Neuronal stem cell (in vitro differentiated cells): Measurements from ENCODE around the gene MAPKAP1.

Experiments
- DNase-seq: peaks from one replicate; pipeline ENCODE4 v3.0.0-alpha.2; 2013; ENCODE audit warnings: low spot score
- H2AFZ ChIP-seq: one replicate; pipeline ENCODE4 v1.6.1; 2013; ENCODE audit warnings: mild to moderate bottlenecking, low read length, inconsistent platforms
- H2AK5ac ChIP-seq: 2 replicates; pipeline ENCODE4 v1.6.1; 2013; ENCODE audit warnings: low read depth, mild to moderate bottlenecking, inconsistent platforms, low read length, moderate library complexity, mixed read lengths
- H2BK120ac ChIP-seq: 2 replicates; pipeline ENCODE4 v1.6.1; 2013; ENCODE audit warnings: low read depth, mild to moderate bottlenecking, inconsistent platforms, low read length, moderate library complexity, mixed read lengths
- H2BK12ac ChIP-seq: one replicate; pipeline ENCODE4 v1.6.1; 2013; ENCODE audit warnings: low read length, inconsistent platforms
- H2BK15ac ChIP-seq: 2 replicates; pipeline ENCODE4 v1.6.1; 2013; ENCODE audit warnings: mild to moderate bottlenecking, low read length, inconsistent platforms, mixed read lengths
- H2BK5ac ChIP-seq: one replicate; pipeline ENCODE4 v1.6.1; 2013; ENCODE audit warnings: inconsistent platforms, mild to moderate bottlenecking, low read length, moderate library complexity
- H3K14ac ChIP-seq: one replicate; pipeline ENCODE4 v1.6.1; 2013; ENCODE audit warnings: low read length, inconsistent platforms
- H3K18ac ChIP-seq: 2 replicates; pipeline ENCODE4 v1.6.1; 2013; ENCODE audit warnings: low read length, inconsistent platforms
- H3K23ac ChIP-seq: 2 replicates; pipeline ENCODE4 v1.6.1; 2013; ENCODE audit warnings: low read depth, mild to moderate bottlenecking, mixed read lengths, low read length, inconsistent platforms; ENCODE audit not compliant: poor library complexity
- H3K27ac ChIP-seq: replicated peaks from 3 replicates; pipeline ENCODE4 v1.5.1; 2013; ENCODE audit warnings: low read length, inconsistent platforms
- H3K27me3 ChIP-seq, 3 experiments: 2 replicates each; pipeline ENCODE4 v1.6.1; 2013; ENCODE audit warnings: low read length in 3 of 3, mild to moderate bottlenecking in 2 of 3, inconsistent platforms in 1 of 3, low read depth in 1 of 3, mixed read lengths in 1 of 3, moderate library complexity in 1 of 3; ENCODE audit not compliant: control insufficient read depth in 3 of 3, insufficient read depth in 3 of 3
- H3K36me3 ChIP-seq, 2 donors: replicated peaks in 1 of 2; 2 replicates each; pipeline ENCODE4 v1.6.1; 2013; ENCODE audit warnings: low read length in 2 of 2; ENCODE audit not compliant: control insufficient read depth in 2 of 2, insufficient read depth in 2 of 2
- H3K4ac ChIP-seq: 2 replicates; pipeline ENCODE4 v1.6.1; 2013; ENCODE audit warnings: inconsistent platforms, mild to moderate bottlenecking, low read length, moderate library complexity
- H3K4me1 ChIP-seq, 2 donors: 1 replicate in 1 of 2; 2 replicates in 1 of 2; pipeline ENCODE4 v1.6.1; 2013; ENCODE audit warnings: low read length in 2 of 2, low read depth in 1 of 2; ENCODE audit not compliant: control insufficient read depth in 2 of 2, insufficient read depth in 1 of 2
- H3K4me2 ChIP-seq: one replicate; pipeline ENCODE4 v1.6.1; 2013; ENCODE audit warnings: mild to moderate bottlenecking, low read length, inconsistent platforms; ENCODE audit not compliant: insufficient read depth, poor library complexity, severe bottlenecking
- H3K4me3 ChIP-seq, 2 donors: 2 replicates each; pipeline ENCODE4 v1.5.1; 2013; ENCODE audit warnings: low read length in 2 of 2, mild to moderate bottlenecking in 2 of 2, inconsistent platforms in 1 of 2, moderate library complexity in 1 of 2
- H3K79me1 ChIP-seq: one replicate; pipeline ENCODE4 v1.6.1; 2013; ENCODE audit warnings: low read depth, mild to moderate bottlenecking, inconsistent platforms, low read length, moderate library complexity
- H3K9ac ChIP-seq: one replicate; pipeline ENCODE4 v1.6.1; 2013; ENCODE audit warnings: mild to moderate bottlenecking, low read depth, low read length, inconsistent platforms; ENCODE audit not compliant: poor library complexity
- H3K9me3 ChIP-seq, 2 donors: replicated peaks in 1 of 2; 2 replicates each; pipeline versions ENCODE3 to v1.6.1; 2013; ENCODE audit warnings: low read length in 2 of 2, mild to moderate bottlenecking in 2 of 2, inconsistent platforms in 1 of 2, low read depth in 1 of 2, mixed read lengths in 1 of 2, moderate library complexity in 1 of 2; ENCODE audit not compliant: control insufficient read depth in 2 of 2, insufficient read depth in 1 of 2
- H4K8ac ChIP-seq: one replicate; pipeline ENCODE4 v1.6.1; 2013; ENCODE audit warnings: low read depth, mild to moderate bottlenecking, inconsistent platforms, low read length, moderate library complexity
- H4K91ac ChIP-seq: one replicate; pipeline ENCODE4 v1.6.1; 2013; ENCODE audit warnings: low read length, low read depth, mild to moderate bottlenecking, inconsistent platforms; ENCODE audit not compliant: poor library complexity
- WGBS, 2 donors: extraction: QIAGEN DNeasy Blood & Tissue Kit; methylation state at CpG; one replicate each; pipeline ENCODE4 v1.1.7; 2013; ENCODE audit warnings: missing lambda C conversion rate in 2 of 2, mixed read lengths in 1 of 2; ENCODE audit not compliant: insufficient read length in 2 of 2, insufficient replicate concordance in 1 of 2; ENCODE audit errors: extremely low coverage in 2 of 2; 5-methylcytosine and 5-hydroxymethylcytosine counted together

Gene MAPKAP1

GRCh38 chr9:125522328-125522725 is 184.7 kb downstream of the MAPKAP1 start:
- WGBS, 2 donors: no CpG with 5 or more reads among the region's 5 CpGs
- no peak overlapping the region for H2BK15ac ChIP-seq
- no peak overlapping the region for H3K27ac ChIP-seq

GRCh38 chr9:125521462-125522327 is 185.3 kb downstream of the MAPKAP1 start:
- Histone ChIP-seq H3K4me3 (no peak overlapping the region), H3K27ac (no peak overlapping the region), H2BK12ac (no peak overlapping the region), H3K4me1 (peaks cover 7 to 9% of the 10 kb centered on the region in 2 donors), H2BK15ac (no peak overlapping the region), H2AK5ac (no peak overlapping the region), H4K8ac (no peak overlapping the region), H4K91ac (no peak overlapping the region), H3K18ac (no peak overlapping the region), H2AFZ (no peak overlapping the region), H2BK120ac (no peak overlapping the region), H3K36me3 (no peaks in the 10 kb centered on the region), H3K79me1 (no peaks in the 10 kb centered on the region), H3K9me3 (no peaks in the 10 kb centered on the region), H2BK5ac (no peak overlapping the region), H3K4ac (no peak overlapping the region), H3K27me3 (no peaks in the 10 kb centered on the region), H3K9ac (no peak overlapping the region), H3K4me2 (no peak overlapping the region), H3K14ac (no peak overlapping the region), H3K23ac (no peak overlapping the region)
- no CpG with 5 or more reads among the region's 3 CpGs for WGBS, 2 donors
- DNase-seq: no peak

More at GRCh38 chr9:125522328-125522725, 184.7 kb downstream of the MAPKAP1 start:
- no peak overlapping the region for H4K91ac ChIP-seq
- H3K79me1 ChIP-seq: no peaks in the 10 kb centered on the region
- H3K27me3 ChIP-seq: no peaks in the 10 kb centered on the region
- H3K4me2 ChIP-seq: no peak overlapping the region
- no peak overlapping the region for H3K14ac ChIP-seq
- no peak overlapping the region for H3K18ac ChIP-seq
- H3K4me3 ChIP-seq: no peak overlapping the region
- H3K4ac ChIP-seq: no peak overlapping the region
- H2AFZ ChIP-seq: no peak overlapping the region
- no peaks in the 10 kb centered on the region for H3K36me3 ChIP-seq
- no peak overlapping the region for H2BK5ac ChIP-seq
- no peak overlapping the region for H3K23ac ChIP-seq
- peaks cover 5 to 9% of the 10 kb centered on the region in 2 donors for H3K4me1 ChIP-seq
- DNase-seq: no peak
- H3K9me3 ChIP-seq: no peaks in the 10 kb centered on the region
- no peak overlapping the region for H2BK120ac ChIP-seq
- no peak overlapping the region for H3K9ac ChIP-seq
- H4K8ac ChIP-seq: no peak overlapping the region
- no peak overlapping the region for H2BK12ac ChIP-seq
- no peak overlapping the region for H2AK5ac ChIP-seq

- no peaks in the 10 kb centered on the region for H3K79me1 ChIP-seq
- no peak overlapping the region for H3K27ac ChIP-seq
- DNase-seq: no peak
- no CpG with 5 or more reads among the region's 3 CpGs for WGBS, 2 donors
- no peaks in the 10 kb centered on the region for H3K36me3 ChIP-seq
- H4K91ac ChIP-seq: no peak overlapping the region
- no peaks in the 10 kb centered on the region for H3K27me3 ChIP-seq
- H4K8ac ChIP-seq: no peak overlapping the region
- no peak overlapping the region for H3K18ac ChIP-seq
- peaks cover 7 to 13% of the 10 kb centered on the region in 2 donors for H3K4me1 ChIP-seq
- H3K4ac ChIP-seq: no peak overlapping the region
- no peak overlapping the region for H2BK15ac ChIP-seq
- no peaks in the 10 kb centered on the region for H3K9me3 ChIP-seq
- no peak overlapping the region for H2BK12ac ChIP-seq
- H2BK5ac ChIP-seq: no peak overlapping the region
- no peak overlapping the region for H3K14ac ChIP-seq
- H2AFZ ChIP-seq: no peak overlapping the region
- H3K4me2 ChIP-seq: no peak overlapping the region
- H3K23ac ChIP-seq: no peak overlapping the region
- H3K9ac ChIP-seq: no peak overlapping the region
- H3K4me3 ChIP-seq: no peak overlapping the region
- no peak overlapping the region for H2BK120ac ChIP-seq
- H2AK5ac ChIP-seq: no peak overlapping the region
Observed at GRCh38 chr9:125519734-125520133, 187.3 kb downstream of the MAPKAP1 start.

- Histone ChIP-seq H3K9me3 (no peaks in the 10 kb centered on the region), H2AFZ (no peak overlapping the region), H2BK12ac (no peak overlapping the region), H3K14ac (no peak overlapping the region), H3K4ac (no peak overlapping the region), H3K36me3 (no peaks in the 10 kb centered on the region), H3K9ac (no peak overlapping the region), H4K8ac (no peak overlapping the region), H3K79me1 (no peaks in the 10 kb centered on the region), H3K4me2 (no peak overlapping the region), H2BK5ac (no peak overlapping the region), H2AK5ac (no peak overlapping the region), H3K4me1 (peaks cover 0 to 18% of the 10 kb centered on the region in 2 donors), H3K27me3 (no peaks in the 10 kb centered on the region), H3K4me3 (no peak overlapping the region), H3K23ac (no peak overlapping the region), H3K18ac (no peak overlapping the region), H2BK120ac (no peak overlapping the region), H2BK15ac (no peak overlapping the region), H4K91ac (no peak overlapping the region), H3K27ac (no peak overlapping the region)
- WGBS, 2 donors: no CpG with 5 or more reads among the region's 4 CpGs
- DNase-seq: no peak
Observed at GRCh38 chr9:125517577-125517976, 189.4 kb downstream of the MAPKAP1 start.
